Non-pigmented ciliary epithelial cell (primary cell): Measurements from ENCODE around the gene MTHFD2L.
"Not testable (repeated sequence)": the region's sequence is repeated elsewhere in the genome, so short reads cannot be mapped to it uniquely, and the experiment has no call there.

Source experiments
- DNase-seq: peaks from one replicate; pipeline ENCODE4 v3.0.0-alpha.2; 2010; ENCODE audit warnings: low read depth

Gene MTHFD2L

GRCh38 chr4:74157561-74158465 lies at the start of gene MTHFD2L:
TSS of gene MTHFD2L (plus strand) at chr4:74158118. CDS start at chr4:74158139, 21 bp downstream.
- peak; percentile 75 for DNase-seq

GRCh38 chr4:74108457-74109115 lies 49.3 kb upstream of the MTHFD2L start:
- DNase-seq = no peak

GRCh38 chr4:74109116-74109869 lies 48.6 kb upstream of the MTHFD2L start:
- DNase-seq = peak; percentile 93

GRCh38 chr4:74109870-74110605 lies 47.9 kb upstream of the MTHFD2L start:
- peak; percentile 83 for DNase-seq

GRCh38 chr4:74110670-74111069 lies 47.2 kb upstream of the MTHFD2L start:
- DNase-seq = no peak

GRCh38 chr4:74111306-74111975 lies 46.5 kb upstream of the MTHFD2L start:
- DNase-seq = no peak

- DNase-seq = peak; percentile 65
Observed at GRCh38 chr4:74111990-74112389, 45.9 kb upstream of the MTHFD2L start.

- DNase-seq = no peak
Observed at GRCh38 chr4:74112399-74113105, 45.4 kb upstream of the MTHFD2L start.

- DNase-seq = peak; percentile 80
Observed at GRCh38 chr4:74114234-74114633, 43.7 kb upstream of the MTHFD2L start.

GRCh38 chr4:74117024-74117534 lies 40.8 kb upstream of the MTHFD2L start:
- peak; percentile 77 for DNase-seq

- no peak for DNase-seq
Observed at GRCh38 chr4:74118600-74119338, 39.1 kb upstream of the MTHFD2L start.

- no peak for DNase-seq
Observed at GRCh38 chr4:74120086-74120485, 37.8 kb upstream of the MTHFD2L start.

GRCh38 chr4:74121643-74122579 lies 36.0 kb upstream of the MTHFD2L start:
- no peak for DNase-seq

GRCh38 chr4:74123065-74123728 lies 34.7 kb upstream of the MTHFD2L start:
- no peak for DNase-seq

GRCh38 chr4:74125029-74125428 lies 32.9 kb upstream of the MTHFD2L start:
- DNase-seq = no peak

GRCh38 chr4:74127745-74128144 lies 30.2 kb upstream of the MTHFD2L start:
- no peak for DNase-seq

GRCh38 chr4:74130843-74131242 lies 27.1 kb upstream of the MTHFD2L start:
- DNase-seq = not testable (repeated sequence)

- not testable (repeated sequence) for DNase-seq
Observed at GRCh38 chr4:74132188-74132587, 25.7 kb upstream of the MTHFD2L start.
